NOMO-1 (cell line): ENCODE measurements around the gene TNS1.
"Not testable (repeated sequence)": the region's sequence is repeated elsewhere in the genome, so short reads cannot be mapped to it uniquely, and the experiment has no call there.

Experiments used
- DNase-seq, 2 experiments: peaks; one replicate each; lab custom pipeline; 2025; ENCODE audit not compliant: unreplicated experiment in 2 of 2; lab: John Stamatoyannopoulos, UW

TNS1 gene

GRCh38 chr2:218002845-218003180 is at the start of gene TNS1:
TNS1 (minus strand) TSS chr2:218002995; CDS start chr2:218002872, 123 bp downstream.
- DNase-seq, result no peak

GRCh38 chr2:218051903-218052302 is 49.1 kb upstream of the TNS1 start:
- no peak for DNase-seq

- peak; percentile 77 to 94 for DNase-seq
Observed at GRCh38 chr2:218047536-218048225, 44.9 kb upstream of the TNS1 start.

- DNase-seq, result peak; percentile 81 to 99
Observed at GRCh38 chr2:218046238-218046637, 43.4 kb upstream of the TNS1 start.

- not testable (repeated sequence) for DNase-seq
Observed at GRCh38 chr2:218044599-218044998, 41.8 kb upstream of the TNS1 start.

GRCh38 chr2:218043701-218044109 is 40.9 kb upstream of the TNS1 start:
- no peak for DNase-seq

GRCh38 chr2:218043100-218043499 is 40.3 kb upstream of the TNS1 start:
- DNase-seq, result no peak

GRCh38 chr2:218041302-218042168 is 38.7 kb upstream of the TNS1 start:
- no peak for DNase-seq

- no peak for DNase-seq
Observed at GRCh38 chr2:218040883-218041282, 38.1 kb upstream of the TNS1 start.

- DNase-seq, result no peak
Observed at GRCh38 chr2:218039171-218039570, 36.4 kb upstream of the TNS1 start.

GRCh38 chr2:218036371-218036770 is 33.6 kb upstream of the TNS1 start:
- peak in 1 of 2 experiments; percentile 47 for DNase-seq

GRCh38 chr2:218035463-218036100 is 32.8 kb upstream of the TNS1 start:
- DNase-seq, result no peak

GRCh38 chr2:218034497-218035213 is 31.9 kb upstream of the TNS1 start:
- DNase-seq, result peak; percentile 70 to 89

- peak; percentile 44 to 64 for DNase-seq
Observed at GRCh38 chr2:218033590-218034496, 31.0 kb upstream of the TNS1 start.

GRCh38 chr2:218033208-218033589 is 30.4 kb upstream of the TNS1 start:
- DNase-seq, result no peak

- DNase-seq, result no peak
Observed at GRCh38 chr2:218032336-218033171, 29.8 kb upstream of the TNS1 start.

GRCh38 chr2:218031771-218032257 is 29.0 kb upstream of the TNS1 start:
- DNase-seq, result no peak

GRCh38 chr2:218031261-218031660 is 28.5 kb upstream of the TNS1 start:
- no peak for DNase-seq
